OCI-LY7 (cell line): Measurements from ENCODE around the gene TAF7.

ENCODE experiments used
- CTCF ChIP-seq: fragments of 200-600 bp; sonication (generic); conservative IDR thresholded peaks from 2 replicates; pipeline ENCODE4 v1.5.1; 2014; ENCODE audit warnings: mild to moderate bottlenecking, antibody characterized with exemption, low read length, moderate library complexity, mixed read lengths
- EZH2phosphoT487 ChIP-seq: fragments of 200-600 bp; sonication (generic); IDR thresholded peaks from 2 replicates; pipeline ENCODE4 v1.6.1; 2018; ENCODE audit warnings: low read depth, borderline replicate concordance, mild to moderate bottlenecking, mixed run types, antibody characterized with exemption, low read length, moderate library complexity, mixed read lengths

GRCh38 chr5:141355641-141356040 lies 35.1 kb upstream of the TAF7 start:
- TF ChIP-seq CTCF (no peak), EZH2phosphoT487 (no peak)
